CD4-positive, alpha-beta T cell treated with Interleukin-12 subunit alpha and Interleukin-12 subunit beta, for 1 hour (primary cell): ENCODE results near the gene COLEC12.

Source experiments
- DNase-seq: peaks from one replicate; pipeline ENCODE4 v3.0.0-alpha.2; 2020

The COLEC12 gene

DNA sequence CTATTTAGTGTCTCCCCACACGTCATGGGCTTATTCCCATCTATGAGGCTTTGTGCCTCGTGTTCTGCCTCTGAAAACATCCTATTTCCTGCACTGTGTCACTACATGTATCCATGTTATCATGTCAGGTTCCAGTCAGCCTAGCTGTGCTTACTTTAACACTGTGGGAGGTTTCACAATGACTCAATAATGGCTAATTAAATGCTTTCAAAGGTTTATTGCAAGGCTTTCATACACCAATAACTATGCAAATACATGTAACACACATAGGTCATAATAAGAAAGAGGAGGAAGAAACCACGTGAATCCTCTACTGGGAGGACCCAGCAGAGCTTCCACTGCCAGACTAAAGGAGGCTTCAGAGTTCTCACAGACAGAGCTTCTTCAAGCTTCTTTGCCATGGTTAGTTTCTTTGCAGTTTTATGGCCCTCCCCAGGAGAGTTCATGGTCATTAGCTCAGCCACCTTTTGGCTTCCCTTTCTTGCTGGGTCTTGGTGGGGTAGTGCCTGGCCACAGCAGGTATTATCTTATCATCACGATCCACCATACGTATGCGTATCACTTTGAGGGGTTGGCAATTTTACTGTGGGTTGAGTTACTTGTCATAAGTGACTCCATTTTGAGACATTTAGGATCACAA is 5.1 kb upstream of the COLEC12 start:
- DNase-seq = no peak

GRCh38 chr18:501406-501714 is 859 bp upstream of the COLEC12 start:
- DNase-seq = no peak

GRCh38 chr18:499776-500631 is 497 bp downstream of the COLEC12 start:
- no peak for DNase-seq

- DNase-seq = no peak
Observed at GRCh38 chr18:498931-499775, 1.3 kb downstream of the COLEC12 start.

DNA sequence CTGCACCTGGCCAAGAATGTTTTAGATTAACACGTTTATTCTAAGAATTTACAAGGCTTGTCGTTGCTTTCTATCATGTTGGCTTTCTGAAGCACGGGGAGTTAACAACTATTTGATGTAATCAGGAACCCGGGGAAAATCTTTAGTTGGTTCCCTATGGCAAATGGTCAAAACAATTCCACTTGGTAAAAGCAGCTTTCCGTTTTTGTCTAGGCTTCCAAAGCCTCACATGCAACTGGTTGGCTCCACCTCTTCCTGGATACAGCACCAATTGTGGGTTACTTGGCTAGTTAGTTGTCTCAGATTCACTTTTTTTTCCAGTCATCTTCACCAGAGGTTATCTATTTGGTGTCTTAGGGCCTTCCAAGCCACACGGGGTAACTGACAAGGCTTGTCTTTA is 2.8 kb downstream of the COLEC12 start:
- DNase-seq = no peak

- no peak for DNase-seq
Observed at GRCh38 chr18:495452-495851, 5.0 kb downstream of the COLEC12 start.

- DNase-seq = no peak
Observed at GRCh38 chr18:495017-495416, 5.5 kb downstream of the COLEC12 start.

- no peak for DNase-seq
Observed at GRCh38 chr18:493986-494983, 6.2 kb downstream of the COLEC12 start.

- no peak for DNase-seq
Observed at GRCh38 chr18:492451-492850, 8.1 kb downstream of the COLEC12 start.

- DNase-seq = no peak
Observed at GRCh38 chr18:490624-491023, 9.9 kb downstream of the COLEC12 start.

DNA sequence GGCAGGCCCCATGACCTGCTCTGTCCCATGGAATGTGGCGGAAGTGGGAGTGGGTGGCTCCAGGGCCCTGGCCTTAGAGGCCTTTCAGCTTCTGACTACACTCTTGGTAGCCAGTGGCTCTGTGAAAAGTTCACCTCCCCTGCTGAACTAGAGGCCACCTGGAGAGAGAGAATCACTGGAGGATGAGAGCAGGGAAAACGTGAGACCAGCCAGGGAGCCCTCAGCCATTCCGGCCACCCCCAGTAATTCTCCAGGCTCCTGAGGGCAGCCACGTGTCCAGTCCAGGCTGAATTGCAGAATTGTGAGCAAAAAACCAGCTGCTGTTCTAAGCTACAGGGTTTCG is 10.5 kb downstream of the COLEC12 start:
- DNase-seq = no peak

DNA sequence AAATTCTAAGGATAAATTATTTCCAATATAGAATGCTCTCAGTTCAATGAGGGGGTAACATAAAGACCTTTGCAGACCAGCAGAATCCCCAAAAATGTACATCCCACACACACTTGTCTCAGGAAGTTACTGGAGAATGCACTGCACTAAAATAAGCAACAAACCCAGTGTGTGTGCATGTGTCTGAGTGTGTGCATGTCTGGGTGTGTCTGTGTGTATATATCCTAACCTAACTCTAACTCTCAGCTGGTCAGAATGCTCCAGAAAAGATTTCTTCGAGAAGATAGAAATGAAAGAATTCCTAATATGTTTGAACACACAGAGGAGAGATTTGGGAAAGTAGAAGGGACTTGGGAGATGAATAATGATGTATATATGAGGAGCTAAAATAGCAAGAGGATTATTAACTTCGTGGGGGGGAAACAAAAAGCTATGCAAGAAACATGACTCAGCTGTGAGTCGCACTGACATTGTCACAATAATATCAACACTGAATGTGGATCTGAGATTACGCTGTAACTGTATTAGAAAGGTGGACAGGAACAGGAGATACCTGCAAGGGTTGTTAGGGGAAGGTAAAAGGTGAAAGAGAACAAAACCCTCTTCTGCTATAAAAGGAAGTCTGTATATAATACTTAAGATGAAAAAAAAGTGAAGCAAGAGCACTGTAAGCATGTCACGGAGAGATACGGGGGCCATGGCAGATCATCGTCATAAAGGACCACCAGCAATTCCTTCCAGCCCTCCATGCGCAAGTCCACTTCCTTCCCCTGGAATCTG is 11.1 kb downstream of the COLEC12 start:
- no peak for DNase-seq

DNA sequence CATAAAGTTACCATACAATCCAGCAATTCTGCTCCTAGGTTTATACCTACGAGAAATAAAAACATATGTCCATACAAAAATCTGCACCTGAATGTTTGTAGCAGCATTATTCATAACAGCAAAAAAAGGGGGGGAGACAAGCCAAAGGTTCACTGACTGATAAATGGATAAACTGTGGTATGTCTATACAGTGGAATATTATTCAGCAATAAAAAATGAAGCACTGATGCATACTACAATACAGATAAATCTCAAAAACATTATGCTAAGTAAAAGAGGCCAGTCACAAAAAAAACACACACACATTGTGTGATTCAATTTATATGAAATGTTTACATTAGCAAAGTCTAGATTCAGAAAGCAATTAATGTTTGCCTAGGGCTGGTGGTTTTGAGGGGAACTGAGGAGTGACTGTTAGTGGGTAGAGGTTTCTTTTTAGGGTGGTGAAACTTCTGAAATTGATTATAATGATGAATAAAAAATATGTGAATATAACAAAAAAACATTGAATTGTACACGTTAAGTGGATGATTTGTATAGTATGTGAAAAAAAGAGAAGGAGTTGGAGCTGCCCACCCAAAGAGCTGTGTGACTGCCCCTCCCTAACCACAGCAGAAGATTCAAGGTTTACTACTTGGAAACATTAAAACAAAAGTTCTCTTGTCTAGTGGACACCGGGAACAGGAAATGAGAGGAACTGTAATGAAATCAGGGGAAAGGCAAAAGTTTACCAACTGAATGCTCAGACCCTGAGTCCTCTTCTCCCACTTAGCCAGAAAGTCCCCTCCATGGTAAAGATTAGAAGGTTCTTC is 13.4 kb downstream of the COLEC12 start:
- DNase-seq = no peak

GRCh38 chr18:484749-485464 is 15.6 kb downstream of the COLEC12 start:
- DNase-seq = no peak

GRCh38 chr18:478681-479080 is 21.8 kb downstream of the COLEC12 start:
- no peak for DNase-seq

DNA sequence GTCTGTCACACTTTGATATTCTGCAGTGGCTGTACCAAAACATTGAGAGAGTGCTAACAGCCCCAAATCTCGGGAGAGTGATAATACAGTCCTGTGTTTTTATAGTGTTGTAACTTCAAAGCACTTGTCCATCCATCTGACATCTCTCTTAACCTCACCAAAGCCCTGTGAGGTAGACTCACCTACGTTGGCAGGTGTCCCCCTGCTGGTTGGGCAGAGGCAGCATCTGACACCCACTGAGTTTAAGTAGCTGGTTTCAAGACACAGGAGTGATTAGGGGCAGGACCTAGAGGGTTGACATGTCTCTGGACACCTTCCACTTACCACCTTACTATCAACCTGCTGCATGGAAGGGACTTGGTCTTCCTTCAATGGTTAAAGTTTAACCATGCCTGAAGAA is 22.9 kb downstream of the COLEC12 start:
- peak; percentile 12 for DNase-seq

DNA sequence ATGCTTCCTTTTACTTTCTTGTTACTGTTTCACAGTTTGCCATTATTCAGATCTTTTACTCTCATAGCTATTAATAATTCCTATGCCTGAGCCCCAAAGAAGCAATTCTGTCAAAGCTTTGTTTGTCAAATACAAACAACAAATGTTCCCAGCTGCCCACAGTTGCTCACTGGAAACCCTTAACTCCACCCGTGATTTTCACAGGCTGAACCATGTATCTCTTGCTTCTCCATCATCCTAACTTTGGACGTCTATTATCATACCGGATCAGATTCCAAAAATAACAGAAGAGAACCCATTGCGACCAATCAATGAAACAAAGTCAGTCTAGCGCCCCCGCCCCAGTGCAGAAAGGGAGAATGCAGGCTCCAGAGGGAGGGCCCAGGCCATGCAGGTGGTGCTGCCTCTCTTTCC is 24.2 kb downstream of the COLEC12 start:
- no peak for DNase-seq

DNA sequence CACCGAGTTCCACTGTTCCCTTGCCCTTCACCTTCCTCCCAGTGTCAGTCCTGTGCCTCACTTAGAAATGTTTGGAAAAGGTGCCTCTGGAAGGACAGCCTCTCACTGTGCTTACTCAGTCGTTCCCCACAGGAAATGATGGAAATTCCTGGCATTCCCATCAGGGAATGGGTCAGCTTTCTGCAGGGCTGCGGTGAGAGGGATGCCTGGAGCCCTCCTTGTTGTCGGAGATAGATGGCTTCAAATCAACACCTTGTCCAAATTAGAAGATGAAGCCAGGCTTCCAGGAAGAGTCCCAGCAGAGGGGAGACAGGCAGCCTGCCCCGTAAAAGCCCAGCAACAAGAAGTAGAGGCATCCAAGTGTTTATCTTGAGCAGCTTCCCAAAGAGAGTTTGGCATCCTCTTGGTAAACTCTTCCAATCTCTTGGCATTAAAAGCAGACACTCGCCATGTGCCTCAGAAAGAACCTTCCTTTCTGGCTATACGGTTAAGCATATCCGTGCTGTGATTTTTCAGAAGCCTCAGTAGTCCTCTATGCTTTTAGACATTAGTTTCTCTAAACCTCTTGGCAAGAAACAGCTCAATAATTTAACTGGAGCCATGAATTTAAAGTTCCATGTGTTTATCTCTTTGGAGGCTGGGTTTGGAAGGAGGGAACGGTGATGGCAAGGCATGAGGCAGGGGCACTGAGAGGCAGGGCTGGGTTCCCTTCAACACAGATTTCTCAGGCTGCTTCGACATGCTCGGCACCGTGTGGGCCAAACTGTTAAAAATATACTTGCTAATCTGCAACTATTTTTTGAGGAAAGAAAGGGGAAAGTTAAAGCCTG is 25.1 kb downstream of the COLEC12 start:
- DNase-seq = no peak

DNA sequence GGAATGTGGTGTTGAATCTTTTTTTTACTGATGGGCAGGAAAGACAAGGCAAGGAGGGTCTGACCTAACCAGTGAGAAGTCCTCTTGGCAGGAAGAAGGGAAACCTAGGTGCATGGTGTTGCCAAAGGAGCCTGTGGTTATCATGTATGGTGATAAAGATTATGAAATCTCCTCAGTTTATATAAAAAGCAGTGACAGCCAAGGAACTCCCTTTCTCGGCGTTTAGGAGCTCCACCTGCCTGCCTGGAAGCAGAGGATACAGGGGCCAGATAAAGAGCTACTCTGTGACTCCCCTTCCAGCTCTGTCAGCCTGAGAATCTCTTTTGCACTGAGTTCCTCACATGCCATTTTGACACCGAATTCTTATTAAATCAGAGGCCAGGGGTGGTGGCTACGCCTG is 26.1 kb downstream of the COLEC12 start:
- DNase-seq = no peak
